AG04450 (cell line): Measurements from ENCODE around the gene MXRA8. TPM values are rescaled to one million over a fixed set of nuclear protein-coding genes. Genes with fewer than 3 reads are reported as not detected.

Source experiments
- CTCF ChIA-PET: fragments of 300-600, 350-600 bp; formaldehyde crosslinking; extraction: SDS; loops from one replicate; lab custom pipeline; 2022; ENCODE audit warnings: antibody characterized with exemption, inconsistent platforms; lab: Charles Lee
- POLR2A ChIA-PET: fragments of 350-600 bp; formaldehyde crosslinking; extraction: SDS; loops from one replicate; lab custom pipeline; 2021; ENCODE audit warnings: antibody characterized with exemption, inconsistent platforms; lab: Yijun Ruan, JAX
- DNase-seq: peaks from one replicate; pipeline ENCODE4 v3.0.0-alpha.2; 2011; ENCODE audit warnings: low read depth, low spot score
- H3K27ac ChIP-seq: one replicate; pipeline ENCODE4 v1.5.1; 2012; ENCODE audit warnings: low read depth, low read length, control low read depth
- H3K27me3 ChIP-seq: one replicate; pipeline ENCODE4 v1.6.0; 2012; ENCODE audit warnings: low read length; ENCODE audit not compliant: control insufficient read depth, insufficient read depth
- H3K4me3 ChIP-seq: 2 replicates; pipeline ENCODE4 v1.5.1; 2011; ENCODE audit warnings: mild to moderate bottlenecking, low read depth, low read length, control low read depth
- H3K9me3 ChIP-seq: 2 replicates; pipeline ENCODE4 v1.5.1; 2012; ENCODE audit warnings: low read length; ENCODE audit not compliant: control insufficient read depth, insufficient read depth
- polyA plus RNA-seq: library from polyadenylated mRNA; depleted of rRNA; stranded (reverse); fragments of >200 nt; gene quantifications from 2 replicates; pipeline ENCODE4 v1.2.3, GENCODE V29; 2011
- TF ChIP-seq, protein P1 (sequence below): IDR thresholded peaks from 2 replicates; pipeline ENCODE4 v1.5.1; 2011; ENCODE audit warnings: low read depth, low read length, control low read depth, inconsistent platforms

MXRA8 gene
- polyA plus RNA-seq, 1 experiment = 186 TPM

DNA sequence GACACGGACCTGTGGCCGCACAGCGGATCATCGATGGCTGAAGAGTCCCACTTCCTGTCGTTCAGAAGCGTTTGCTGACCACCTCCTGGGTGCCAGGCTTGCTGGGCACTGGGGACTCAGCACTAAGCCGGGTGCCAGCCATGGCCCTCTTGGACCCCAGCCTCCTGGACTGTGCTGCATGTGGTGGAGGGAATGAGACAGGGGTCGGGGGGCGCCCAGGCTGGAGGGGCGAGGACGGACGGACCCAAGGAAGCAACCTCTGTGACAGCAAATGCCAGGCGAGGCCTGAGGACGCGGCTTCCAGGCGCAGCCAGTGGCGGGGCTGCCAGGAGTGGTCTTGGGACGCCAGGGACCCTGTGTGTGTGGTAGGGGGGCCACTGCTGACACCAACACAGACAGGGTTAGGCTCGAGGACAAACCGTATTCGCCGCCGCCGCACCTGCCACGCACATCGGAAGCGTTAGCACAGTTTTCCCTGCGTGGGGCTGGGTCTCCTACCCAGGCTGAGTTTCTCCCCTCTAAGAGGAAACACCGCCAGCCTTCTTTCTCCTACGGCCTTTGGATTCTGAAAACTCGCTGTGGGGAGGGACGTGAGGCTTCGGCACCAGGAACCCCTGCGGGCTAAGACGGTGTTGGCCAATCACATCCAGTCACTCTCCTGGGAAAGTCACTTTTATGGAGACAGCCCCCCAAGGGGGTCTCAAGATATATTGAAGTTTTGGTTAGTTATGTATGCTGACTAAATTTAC is 3.1 kb upstream of the MXRA8 start:
- Histone ChIP-seq H3K27ac (peak overlapping the region; percentile 99), H3K9me3 (no peaks in the 10 kb centered on the region; the same call in 1 of the 2 replicates), H3K4me3 (no peak overlapping the region), H3K27me3 (no peaks in the 10 kb centered on the region)
- ChIA-PET POLR2A (interaction anchor here (0.7 to 1.0 kb wide), 4 partner anchors 10 to 97 kb away, joined by 3 to 7 read pairs (median 4); partner anchors contain the start of gene AURKAIP1), CTCF (interaction anchor here (1.8 kb wide), 1 partner anchor 11 kb away, joined by 10 read pairs; no protein-coding TSS in a partner anchor)
- DNase-seq = no peak
- TF ChIP-seq, protein P1, sequence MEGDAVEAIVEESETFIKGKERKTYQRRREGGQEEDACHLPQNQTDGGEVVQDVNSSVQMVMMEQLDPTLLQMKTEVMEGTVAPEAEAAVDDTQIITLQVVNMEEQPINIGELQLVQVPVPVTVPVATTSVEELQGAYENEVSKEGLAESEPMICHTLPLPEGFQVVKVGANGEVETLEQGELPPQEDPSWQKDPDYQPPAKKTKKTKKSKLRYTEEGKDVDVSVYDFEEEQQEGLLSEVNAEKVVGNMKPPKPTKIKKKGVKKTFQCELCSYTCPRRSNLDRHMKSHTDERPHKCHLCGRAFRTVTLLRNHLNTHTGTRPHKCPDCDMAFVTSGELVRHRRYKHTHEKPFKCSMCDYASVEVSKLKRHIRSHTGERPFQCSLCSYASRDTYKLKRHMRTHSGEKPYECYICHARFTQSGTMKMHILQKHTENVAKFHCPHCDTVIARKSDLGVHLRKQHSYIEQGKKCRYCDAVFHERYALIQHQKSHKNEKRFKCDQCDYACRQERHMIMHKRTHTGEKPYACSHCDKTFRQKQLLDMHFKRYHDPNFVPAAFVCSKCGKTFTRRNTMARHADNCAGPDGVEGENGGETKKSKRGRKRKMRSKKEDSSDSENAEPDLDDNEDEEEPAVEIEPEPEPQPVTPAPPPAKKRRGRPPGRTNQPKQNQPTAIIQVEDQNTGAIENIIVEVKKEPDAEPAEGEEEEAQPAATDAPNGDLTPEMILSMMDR = no peak

DNA sequence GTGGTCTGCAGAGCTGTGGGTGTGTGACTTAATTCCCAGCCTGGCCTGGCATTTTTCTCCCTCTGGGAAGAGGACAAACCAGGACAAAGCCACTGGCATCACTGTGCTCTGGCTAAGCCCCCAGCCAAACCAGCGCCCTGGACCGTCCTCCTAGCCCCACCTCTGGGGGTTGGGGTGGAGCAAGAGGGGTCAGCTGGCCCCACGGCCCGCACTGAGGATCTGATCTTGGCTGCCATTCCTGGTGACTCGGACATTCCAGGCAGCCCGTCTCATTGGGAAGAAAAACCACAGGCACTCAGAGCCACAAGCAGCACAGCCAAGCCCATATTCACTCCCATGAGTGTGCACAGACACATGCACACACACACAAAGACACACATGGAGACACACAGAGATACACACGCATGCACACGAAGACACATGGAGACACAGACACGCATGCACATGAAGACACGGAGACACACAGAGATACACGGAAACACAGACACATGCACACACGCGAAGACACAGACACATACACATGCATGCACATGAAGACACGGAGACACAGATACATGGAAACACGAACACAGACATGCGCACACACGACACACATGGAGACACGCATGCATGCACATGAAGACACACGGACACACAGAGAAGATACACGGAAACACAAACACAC is 2.3 kb upstream of the MXRA8 start:
- Histone ChIP-seq H3K4me3 (no peak overlapping the region), H3K27me3 (no peaks in the 10 kb centered on the region), H3K27ac (peak overlapping the region; percentile 99), H3K9me3 (no peaks in the 10 kb centered on the region; the same call in 1 of the 2 replicates)
- ChIA-PET POLR2A (interaction anchor here (0.7 kb wide), 1 partner anchor 14 kb away, joined by 3 read pairs; the partner anchor contains the start of gene AURKAIP1), CTCF (no interaction called here)
- TF ChIP-seq, protein P1 = no peak
- DNase-seq = peak; percentile 86

DNA sequence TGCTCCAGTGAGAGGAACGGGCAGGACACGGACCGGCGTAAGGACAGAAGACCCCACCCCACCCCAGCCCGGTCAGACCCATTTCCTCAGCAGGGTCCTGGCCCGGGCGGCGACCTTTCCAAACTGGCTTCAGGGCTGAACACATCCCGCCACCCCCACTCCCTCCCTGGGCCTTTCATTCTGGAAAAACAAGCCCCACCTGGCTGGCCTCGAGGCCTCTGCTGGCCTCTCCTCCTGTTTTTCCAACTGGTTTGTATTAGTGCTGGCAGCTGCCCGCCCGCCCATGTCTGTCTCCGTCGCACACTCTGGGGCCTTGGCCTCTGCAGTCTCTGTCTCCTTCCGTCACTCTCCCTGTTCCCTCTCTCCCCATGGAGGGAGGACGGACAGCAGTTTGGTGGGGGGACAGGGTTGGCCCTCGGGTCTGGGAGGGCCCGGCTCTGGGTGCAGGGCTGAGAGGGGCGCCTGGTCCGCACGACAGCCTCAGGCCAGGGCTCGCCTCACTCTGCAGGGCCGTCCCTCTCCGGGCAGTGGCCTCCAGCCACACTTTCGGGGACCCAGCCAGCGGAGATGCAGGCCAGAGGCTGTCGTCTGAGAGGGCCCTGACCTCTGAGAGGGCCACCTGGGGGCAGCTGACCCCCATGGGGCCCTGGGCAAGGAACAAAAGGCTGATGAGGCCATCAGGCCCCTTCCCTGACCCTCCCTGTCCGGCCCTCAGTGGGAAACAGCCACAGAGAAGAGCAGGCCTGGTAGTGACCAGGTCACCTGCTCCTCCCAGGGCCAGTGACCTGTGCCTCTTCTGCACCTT is 1.5 kb upstream of the MXRA8 start:
- ChIA-PET CTCF (no interaction called here), POLR2A (interaction anchor here (0.5 to 0.7 kb wide), 2 partner anchors 15 to 62 kb away, joined by 3 to 7 read pairs; partner anchors contain the start of gene AURKAIP1)
- peak overlapping the region; percentile 4; the same call in 1 of the 2 replicates for H3K4me3 ChIP-seq

DNA sequence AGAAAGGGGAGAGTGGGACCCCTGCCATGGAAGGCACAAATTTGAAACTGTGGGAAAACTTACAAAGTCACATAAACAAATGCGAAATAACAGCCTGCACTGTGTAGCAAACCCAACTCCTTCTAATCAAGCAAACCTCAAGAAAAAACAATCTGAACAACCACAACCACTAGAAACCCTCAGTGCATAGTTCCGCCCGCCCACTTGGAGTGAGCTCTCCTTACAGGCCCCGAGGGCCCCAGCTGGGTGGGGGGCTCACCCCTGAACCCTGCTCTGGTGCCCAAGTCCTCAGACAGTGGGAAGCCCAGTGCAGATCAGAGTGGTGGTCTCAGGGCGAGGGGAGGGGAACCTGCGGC is 931 bp upstream of the MXRA8 start:
- POLR2A ChIA-PET = interaction anchor here (0.5 to 2.4 kb wide), 3 partner anchors 13 to 63 kb away, joined by 5 to 16 read pairs (median 7); partner anchors contain the start of gene AURKAIP1

More for the DNA sequence above, 1.5 kb upstream of the MXRA8 start:
- Histone ChIP-seq H3K27me3 (no peaks in the 10 kb centered on the region), H3K9me3 (no peaks in the 10 kb centered on the region; the same call in 1 of the 2 replicates), H3K27ac (peak overlapping the region; percentile 99)
- TF ChIP-seq, protein P1 = no peak
- DNase-seq = no peak

More for the DNA sequence above, 931 bp upstream of the MXRA8 start:
- TF ChIP-seq, protein P1 = no peak
- H3K9me3 ChIP-seq = no peaks in the 10 kb centered on the region; the same call in 1 of the 2 replicates
- peak overlapping the region; percentile 99 for H3K27ac ChIP-seq
- CTCF ChIA-PET = no interaction called here
- DNase-seq = peak; percentile 47
- H3K4me3 ChIP-seq = peak overlapping the region; percentile 84
- H3K27me3 ChIP-seq = no peaks in the 10 kb centered on the region
